ENCODE data around the gene ETV3.

GRCh38 chr1:157137046-157137407, 1.2 kb downstream of the ETV3 start:
- no peak for TF ChIP-seq CTCF (IDR thresholded peaks at IDR 0.05)
- TF ChIP-seq POLR2A (IDR thresholded peaks at IDR 0.05) = no peak
